BLaER1 (cell line): ENCODE data around the gene TBC1D5.
"Not testable (repeated sequence)": the region's sequence is repeated elsewhere in the genome, so short reads cannot be mapped to it uniquely, and the experiment has no call there.

Source experiments
- H3K27ac ChIP-seq: shearing (Covaris generic); formaldehyde crosslinking; 2 replicates; pipeline ENCODE4 v1.8.1; 2022
- H3K27me3 ChIP-seq: shearing (Covaris generic); formaldehyde crosslinking; 2 replicates; pipeline ENCODE4 v1.8.1; 2022
- H3K36me3 ChIP-seq: shearing (Covaris generic); formaldehyde crosslinking; 2 replicates; pipeline ENCODE4 v1.8.1; 2022
- H3K4me1 ChIP-seq: shearing (Covaris generic); formaldehyde crosslinking; 2 replicates; pipeline ENCODE4 v1.8.1; 2022
- H3K4me2 ChIP-seq: shearing (Covaris generic); formaldehyde crosslinking; 2 replicates; pipeline ENCODE4 v1.8.1; 2022
- H3K4me3 ChIP-seq: shearing (Covaris generic); formaldehyde crosslinking; 2 replicates; pipeline ENCODE4 v1.8.1; 2022
- H3K9ac ChIP-seq: shearing (Covaris generic); formaldehyde crosslinking; 2 replicates; pipeline ENCODE4 v1.8.1; 2022
- H3K9me3 ChIP-seq: shearing (Covaris generic); formaldehyde crosslinking; 2 replicates; pipeline ENCODE4 v1.8.1; 2022
- H4K20me1 ChIP-seq: shearing (Covaris generic); formaldehyde crosslinking; 2 replicates; pipeline ENCODE4 v1.8.1; 2022
- Cebpa-rat ChIP-seq: shearing (Covaris generic); IDR thresholded peaks from 2 replicates; pipeline ENCODE4 v1.8.1; 2022

Gene TBC1D5

GRCh38 chr3:17634964-17635363 lies 107.5 kb downstream of the TBC1D5 start:
- Histone ChIP-seq H3K4me1 (no peaks in the 10 kb centered on the region), H3K27ac (no peak overlapping the region), H3K36me3 (peaks cover 5% of the 10 kb centered on the region; the same call in 1 of the 2 replicates), H3K9ac (no peak overlapping the region), H3K27me3 (no peaks in the 10 kb centered on the region), H3K4me3 (no peak overlapping the region), H3K9me3 (no peaks in the 10 kb centered on the region), H3K4me2 (no peak overlapping the region), H4K20me1 (peaks cover 38% of the 10 kb centered on the region; the same call in 1 of the 2 replicates)
- TF ChIP-seq Cebpa-rat: no peak

GRCh38 chr3:17634201-17634600 lies 108.2 kb downstream of the TBC1D5 start:
- no peak for TF ChIP-seq Cebpa-rat
- H3K4me3 ChIP-seq: no peak overlapping the region

GRCh38 chr3:17632401-17633100 lies 109.9 kb downstream of the TBC1D5 start:
- H3K4me3 ChIP-seq: no peak overlapping the region
- H3K9me3 ChIP-seq: no peaks in the 10 kb centered on the region
- peaks cover 5% of the 10 kb centered on the region; the same call in 1 of the 2 replicates for H3K36me3 ChIP-seq
- H4K20me1 ChIP-seq: peaks cover 30% of the 10 kb centered on the region; the same call in 1 of the 2 replicates
- no peak overlapping the region for H3K4me2 ChIP-seq
- no peak overlapping the region for H3K9ac ChIP-seq
- H3K27me3 ChIP-seq: no peaks in the 10 kb centered on the region
- no peaks in the 10 kb centered on the region for H3K4me1 ChIP-seq
- no peak overlapping the region for H3K27ac ChIP-seq
- no peak for TF ChIP-seq Cebpa-rat

More at GRCh38 chr3:17634201-17634600, 108.2 kb downstream of the TBC1D5 start:
- Histone ChIP-seq H3K36me3 (peaks cover 5% of the 10 kb centered on the region; the same call in 1 of the 2 replicates), H3K27ac (no peak overlapping the region), H3K9me3 (no peaks in the 10 kb centered on the region), H3K4me1 (no peaks in the 10 kb centered on the region), H3K27me3 (no peaks in the 10 kb centered on the region), H4K20me1 (peaks cover 30% of the 10 kb centered on the region; the same call in 1 of the 2 replicates), H3K9ac (no peak overlapping the region), H3K4me2 (no peak overlapping the region)

GRCh38 chr3:17631609-17632008 lies 110.8 kb downstream of the TBC1D5 start:
- Histone ChIP-seq H3K4me3 (no peak overlapping the region), H3K4me1 (no peaks in the 10 kb centered on the region), H3K4me2 (no peak overlapping the region), H3K36me3 (peaks cover 5% of the 10 kb centered on the region; the same call in 1 of the 2 replicates), H3K9ac (no peak overlapping the region), H3K27ac (no peak overlapping the region), H3K9me3 (no peaks in the 10 kb centered on the region), H3K27me3 (no peaks in the 10 kb centered on the region), H4K20me1 (peaks cover 30% of the 10 kb centered on the region; the same call in 1 of the 2 replicates)
- TF ChIP-seq Cebpa-rat: no peak

- Histone ChIP-seq H3K27ac (no peak overlapping the region), H3K4me2 (no peak overlapping the region)
Measured at GRCh38 chr3:17629400-17629799, 113.0 kb downstream of the TBC1D5 start.

GRCh38 chr3:17626395-17626794 lies 116.0 kb downstream of the TBC1D5 start:
- H4K20me1 ChIP-seq: peaks cover 14% of the 10 kb centered on the region; the same call in 1 of the 2 replicates
- no peak overlapping the region for H3K27ac ChIP-seq
- H3K4me2 ChIP-seq: no peak overlapping the region
- H3K9ac ChIP-seq: no peak overlapping the region
- no peaks in the 10 kb centered on the region for H3K9me3 ChIP-seq
- no peak overlapping the region for H3K4me3 ChIP-seq
- peaks cover 21% of the 10 kb centered on the region for H3K36me3 ChIP-seq
- no peaks in the 10 kb centered on the region for H3K4me1 ChIP-seq
- H3K27me3 ChIP-seq: no peaks in the 10 kb centered on the region
- no peak for TF ChIP-seq Cebpa-rat

More at GRCh38 chr3:17629400-17629799, 113.0 kb downstream of the TBC1D5 start:
- Histone ChIP-seq H3K9ac (no peak overlapping the region), H4K20me1 (peaks cover 30% of the 10 kb centered on the region; the same call in 1 of the 2 replicates), H3K9me3 (no peaks in the 10 kb centered on the region), H3K4me1 (no peaks in the 10 kb centered on the region), H3K4me3 (no peak overlapping the region), H3K36me3 (no peaks in the 10 kb centered on the region; the same call in 1 of the 2 replicates), H3K27me3 (no peaks in the 10 kb centered on the region)
- TF ChIP-seq Cebpa-rat: no peak

- H3K27ac ChIP-seq: no peak overlapping the region
- H3K4me2 ChIP-seq: no peak overlapping the region
Measured at GRCh38 chr3:17625133-17625532, 117.3 kb downstream of the TBC1D5 start.

GRCh38 chr3:17623464-17623863 lies 119.0 kb downstream of the TBC1D5 start:
- H3K4me2 ChIP-seq: no peak overlapping the region
- H3K4me1 ChIP-seq: no peaks in the 10 kb centered on the region
- no peak overlapping the region for H3K27ac ChIP-seq
- H3K27me3 ChIP-seq: no peaks in the 10 kb centered on the region
- peaks cover 44% of the 10 kb centered on the region for H3K36me3 ChIP-seq
- no peak overlapping the region for H3K4me3 ChIP-seq
- H3K9ac ChIP-seq: no peak overlapping the region
- no peaks in the 10 kb centered on the region for H4K20me1 ChIP-seq
- H3K9me3 ChIP-seq: peaks cover 9% of the 10 kb centered on the region
- no peak for TF ChIP-seq Cebpa-rat

More at GRCh38 chr3:17625133-17625532, 117.3 kb downstream of the TBC1D5 start:
- no peak for TF ChIP-seq Cebpa-rat
- Histone ChIP-seq H4K20me1 (peaks cover 2% of the 10 kb centered on the region; the same call in 1 of the 2 replicates), H3K9ac (no peak overlapping the region), H3K36me3 (peaks cover 31% of the 10 kb centered on the region), H3K9me3 (peaks cover under 1% of the 10 kb centered on the region; the same call in 1 of the 2 replicates), H3K27me3 (no peaks in the 10 kb centered on the region), H3K4me1 (no peaks in the 10 kb centered on the region), H3K4me3 (no peak overlapping the region)

- Histone ChIP-seq H3K4me1 (no peaks in the 10 kb centered on the region), H3K9ac (no peak overlapping the region), H3K27me3 (no peaks in the 10 kb centered on the region), H4K20me1 (no peaks in the 10 kb centered on the region), H3K4me3 (no peak overlapping the region), H3K9me3 (peaks cover 25% of the 10 kb centered on the region), H3K4me2 (no peak overlapping the region), H3K36me3 (peaks cover 58% of the 10 kb centered on the region), H3K27ac (no peak overlapping the region)
- no peak for TF ChIP-seq Cebpa-rat
Measured at GRCh38 chr3:17619968-17620367, 122.5 kb downstream of the TBC1D5 start.

GRCh38 chr3:17613017-17613416 lies 129.4 kb downstream of the TBC1D5 start:
- not testable (repeated sequence) for H3K9ac ChIP-seq, H3K27ac ChIP-seq, H4K20me1 ChIP-seq, H3K27me3 ChIP-seq, H3K4me1 ChIP-seq, H3K4me3 ChIP-seq, H3K4me2 ChIP-seq
- peaks cover 15% of the 10 kb centered on the region for H3K36me3 ChIP-seq
- peaks cover 31% of the 10 kb centered on the region for H3K9me3 ChIP-seq
